HG02588 (cell line): ENCODE results near the gene ANXA4.

Source experiments
- ATAC-seq: cut with Tn5 transposase; IDR thresholded peaks from one replicate; pipeline ENCODE4 v1.9.1; 2021; ENCODE audit warnings: mild to moderate bottlenecking, moderate library complexity; ENCODE audit not compliant: unreplicated experiment

ANXA4 gene

GRCh38 chr2:69741575-69742321, at the start of gene ANXA4:
Gene ANXA4 (plus strand): TSS chr2:69742134. CDS start chr2:69781566, 39,432 bp downstream.
- ATAC-seq: peak; percentile 81

GRCh38 chr2:69692424-69692823, 49.5 kb upstream of the ANXA4 start:
- no peak for ATAC-seq

- peak; percentile 55 for ATAC-seq
Observed at GRCh38 chr2:69693059-69693774, 48.7 kb upstream of the ANXA4 start.

- ATAC-seq: peak; percentile 11
Observed at GRCh38 chr2:69693775-69694450, 48.0 kb upstream of the ANXA4 start.

GRCh38 chr2:69694894-69695849, 46.8 kb upstream of the ANXA4 start:
- no peak for ATAC-seq

GRCh38 chr2:69695850-69696216, 46.1 kb upstream of the ANXA4 start:
- ATAC-seq: no peak

GRCh38 chr2:69700381-69700780, 41.6 kb upstream of the ANXA4 start:
- ATAC-seq: no peak

GRCh38 chr2:69701100-69701945, 40.6 kb upstream of the ANXA4 start:
- no peak for ATAC-seq

- ATAC-seq: no peak
Observed at GRCh38 chr2:69703189-69703588, 38.7 kb upstream of the ANXA4 start.

- no peak for ATAC-seq
Observed at GRCh38 chr2:69704446-69704845, 37.5 kb upstream of the ANXA4 start.

GRCh38 chr2:69709290-69709689, 32.6 kb upstream of the ANXA4 start:
- ATAC-seq: no peak

- ATAC-seq: no peak
Observed at GRCh38 chr2:69711971-69712370, 30.0 kb upstream of the ANXA4 start.

GRCh38 chr2:69714024-69714423, 27.9 kb upstream of the ANXA4 start:
- no peak for ATAC-seq

- peak; percentile 75 for ATAC-seq
Observed at GRCh38 chr2:69714539-69715220, 27.3 kb upstream of the ANXA4 start.

GRCh38 chr2:69715964-69716363, 26.0 kb upstream of the ANXA4 start:
- ATAC-seq: no peak

GRCh38 chr2:69716555-69717120, 25.3 kb upstream of the ANXA4 start:
- no peak for ATAC-seq

- ATAC-seq: no peak
Observed at GRCh38 chr2:69717186-69717585, 24.7 kb upstream of the ANXA4 start.

GRCh38 chr2:69717861-69718273, 24.1 kb upstream of the ANXA4 start:
- ATAC-seq: peak; percentile 63
